HFF-Myc (cell line): ENCODE measurements around the gene ADGRG3.

Experiments used
- DNase-seq: peaks from one replicate; pipeline ENCODE4 v3.0.0-alpha.2; 2011; ENCODE audit warnings: low read depth; ENCODE audit errors: extremely low read depth
- H3K4me3 ChIP-seq: replicated peaks from 2 replicates; pipeline ENCODE4 v1.5.1; 2011; ENCODE audit warnings: low read depth, mild to moderate bottlenecking, control low read depth, low read length
- TF ChIP-seq, protein P1 (sequence below): IDR thresholded peaks from 2 replicates; pipeline ENCODE4 v1.5.1; 2012; ENCODE audit warnings: mild to moderate bottlenecking, low read depth, low read length, control low read depth; ENCODE audit errors: missing control alignments

Gene ADGRG3

DNA sequence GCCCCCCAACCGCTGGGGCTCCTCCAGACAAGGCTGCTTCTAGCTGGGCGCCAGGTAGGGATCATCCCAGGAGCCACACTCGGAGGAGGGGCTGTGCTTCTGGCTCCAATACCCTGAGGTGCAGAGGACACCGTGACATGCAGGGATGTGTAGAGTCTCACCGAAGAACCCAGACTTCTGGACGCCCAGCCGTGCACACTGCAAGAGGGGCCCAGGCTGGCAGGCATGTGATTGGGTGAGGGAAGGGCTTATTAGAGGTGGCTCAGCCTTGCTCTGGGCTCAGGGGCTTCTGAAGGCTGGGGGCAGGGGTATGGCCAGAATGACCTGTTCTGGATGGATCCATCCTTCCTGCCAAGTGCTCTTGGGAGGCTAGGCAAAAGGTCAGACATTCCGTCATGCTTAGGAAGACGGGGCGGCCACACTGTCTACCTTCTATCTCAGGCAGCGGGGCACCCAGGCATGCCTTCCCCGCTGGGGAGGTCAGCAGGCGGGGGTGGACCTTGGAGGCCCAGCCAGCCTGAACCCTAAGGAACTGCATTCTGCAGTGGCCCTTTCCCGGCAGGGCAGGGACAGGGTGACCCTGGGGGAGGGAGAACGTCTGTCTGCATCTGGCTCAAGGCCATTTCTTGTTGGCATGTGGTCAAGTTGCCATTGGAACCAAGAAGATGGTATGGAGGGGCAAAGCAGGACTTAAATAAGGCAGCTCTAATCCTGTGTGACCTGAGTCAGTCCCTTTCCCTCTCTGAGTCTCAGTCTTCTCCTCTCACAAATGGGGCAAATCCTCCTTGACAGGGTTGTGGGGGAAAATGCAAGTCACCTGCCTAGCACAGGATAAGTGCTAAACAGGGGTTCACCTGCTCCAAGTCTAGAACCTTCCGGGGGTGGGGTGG lies 45.5 kb upstream of the ADGRG3 start:
- no peak for DNase-seq
- TF ChIP-seq, protein P1, sequence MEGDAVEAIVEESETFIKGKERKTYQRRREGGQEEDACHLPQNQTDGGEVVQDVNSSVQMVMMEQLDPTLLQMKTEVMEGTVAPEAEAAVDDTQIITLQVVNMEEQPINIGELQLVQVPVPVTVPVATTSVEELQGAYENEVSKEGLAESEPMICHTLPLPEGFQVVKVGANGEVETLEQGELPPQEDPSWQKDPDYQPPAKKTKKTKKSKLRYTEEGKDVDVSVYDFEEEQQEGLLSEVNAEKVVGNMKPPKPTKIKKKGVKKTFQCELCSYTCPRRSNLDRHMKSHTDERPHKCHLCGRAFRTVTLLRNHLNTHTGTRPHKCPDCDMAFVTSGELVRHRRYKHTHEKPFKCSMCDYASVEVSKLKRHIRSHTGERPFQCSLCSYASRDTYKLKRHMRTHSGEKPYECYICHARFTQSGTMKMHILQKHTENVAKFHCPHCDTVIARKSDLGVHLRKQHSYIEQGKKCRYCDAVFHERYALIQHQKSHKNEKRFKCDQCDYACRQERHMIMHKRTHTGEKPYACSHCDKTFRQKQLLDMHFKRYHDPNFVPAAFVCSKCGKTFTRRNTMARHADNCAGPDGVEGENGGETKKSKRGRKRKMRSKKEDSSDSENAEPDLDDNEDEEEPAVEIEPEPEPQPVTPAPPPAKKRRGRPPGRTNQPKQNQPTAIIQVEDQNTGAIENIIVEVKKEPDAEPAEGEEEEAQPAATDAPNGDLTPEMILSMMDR = no peak
- no peak overlapping the region for H3K4me3 ChIP-seq

DNA sequence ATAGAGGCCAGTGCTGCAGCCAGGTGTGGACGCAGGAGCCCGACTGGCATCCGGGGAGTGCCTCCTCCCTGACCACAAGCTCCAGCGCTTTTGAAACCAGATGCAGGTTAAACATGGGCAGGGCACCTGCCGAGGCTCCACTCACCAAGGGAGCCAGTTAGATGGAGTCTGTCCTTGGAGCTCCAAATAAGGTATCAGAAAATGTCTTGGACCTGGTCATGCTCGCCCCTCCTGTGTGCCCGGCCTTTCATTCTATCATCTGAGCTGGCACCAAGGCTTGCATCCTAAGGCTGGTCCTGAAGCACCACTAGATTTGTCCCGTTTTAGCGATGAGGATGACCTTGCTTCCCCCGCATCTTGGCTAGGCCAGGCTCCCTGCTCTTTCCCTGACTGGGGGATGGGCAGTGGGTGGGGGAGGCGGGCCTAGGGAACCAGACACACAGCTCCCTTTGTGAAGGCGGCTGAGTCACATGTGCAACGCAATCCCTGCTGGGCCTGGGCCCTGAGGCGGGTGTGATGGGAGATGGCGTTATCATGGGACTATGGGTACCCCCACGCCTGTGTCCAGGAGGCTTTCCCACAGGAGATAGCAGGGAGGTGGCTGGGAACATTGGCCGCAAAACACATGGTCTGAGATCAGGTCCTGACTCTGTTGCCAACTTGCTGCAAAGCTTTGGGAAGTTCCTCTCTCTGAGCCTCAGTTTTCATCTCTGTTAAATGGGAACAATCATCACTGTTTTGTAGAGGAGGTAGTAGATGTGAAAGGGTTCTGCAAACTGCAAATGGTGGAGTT lies 44.7 kb upstream of the ADGRG3 start:
- DNase-seq = no peak
- TF ChIP-seq, protein P1 = no peak
- H3K4me3 ChIP-seq = no peak overlapping the region

DNA sequence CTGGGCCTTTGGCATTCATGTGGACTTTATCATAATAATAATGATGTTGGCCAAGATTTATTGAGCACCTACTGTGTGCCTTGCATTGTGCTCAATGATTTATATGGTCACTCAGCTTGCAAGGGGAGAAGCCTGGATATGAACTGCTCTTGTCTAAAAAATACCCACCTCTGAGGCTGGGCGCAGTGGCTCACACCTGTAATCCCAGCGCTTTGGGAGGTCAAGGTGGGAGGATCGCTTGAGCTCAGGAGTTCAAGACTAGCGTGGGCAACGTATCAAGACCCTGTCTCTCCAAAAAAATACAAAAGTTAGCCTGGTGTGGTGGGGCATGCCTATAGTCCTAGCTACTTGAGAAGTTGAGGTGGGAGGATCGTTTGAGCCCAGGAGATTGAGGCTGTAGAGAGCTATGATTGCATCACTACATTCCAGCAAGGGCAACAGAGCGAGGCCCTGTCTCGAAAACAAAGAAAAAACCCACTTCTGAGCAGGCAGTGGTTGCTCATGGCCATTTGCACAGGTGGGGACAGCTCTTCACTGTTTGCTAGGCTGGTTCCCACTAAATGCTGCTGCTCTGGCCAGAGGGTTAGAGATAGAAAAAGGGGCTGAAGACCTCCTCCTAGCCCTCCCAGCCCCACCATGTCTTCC lies 43.9 kb upstream of the ADGRG3 start:
- DNase-seq = no peak
- TF ChIP-seq, protein P1 = no peak
- no peak overlapping the region for H3K4me3 ChIP-seq

- TF ChIP-seq, protein P1 = no peak
- DNase-seq = no peak
Measured at GRCh38 chr16:57624806-57625500, 43.2 kb upstream of the ADGRG3 start.

DNA sequence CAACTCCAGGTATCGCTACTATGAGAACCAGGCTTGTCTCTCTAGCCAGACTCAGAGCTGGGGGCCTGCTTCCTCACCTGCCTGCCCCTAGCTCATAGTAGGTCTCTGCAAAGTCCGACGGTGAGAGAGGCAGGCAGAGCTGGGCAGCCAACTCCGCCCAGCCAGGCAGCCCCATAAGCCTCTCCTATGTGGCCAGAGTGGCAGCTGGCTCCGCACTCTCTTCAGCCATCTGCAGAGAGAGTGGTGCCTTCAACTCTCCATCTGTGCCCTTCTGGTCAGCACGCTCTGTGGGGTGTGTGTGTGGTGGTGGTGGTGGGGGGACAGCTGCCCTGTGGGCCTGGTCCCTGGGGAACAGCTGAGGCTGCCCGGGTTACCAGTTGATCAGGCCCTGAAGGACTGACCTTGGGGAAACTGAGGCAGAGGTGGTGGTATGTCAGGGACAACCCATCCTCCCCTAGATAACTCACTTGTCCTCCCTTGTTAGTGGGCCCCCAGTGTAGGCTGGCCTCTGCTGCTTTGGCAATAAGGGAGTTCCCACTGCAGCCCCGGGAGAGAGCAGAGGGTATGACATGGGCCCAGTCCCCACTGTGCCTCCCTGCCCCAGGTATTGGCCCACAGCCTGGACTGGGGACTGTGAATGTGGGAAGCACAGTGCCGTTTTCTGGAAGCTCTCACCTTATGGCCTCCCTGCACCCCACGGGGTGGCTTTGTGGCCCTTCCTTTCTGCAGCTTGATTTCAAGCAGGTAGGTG lies 41.5 kb upstream of the ADGRG3 start:
- no peak for DNase-seq

More at GRCh38 chr16:57624806-57625500, 43.2 kb upstream of the ADGRG3 start:
- no peak overlapping the region for H3K4me3 ChIP-seq

More for the DNA sequence above, 41.5 kb upstream of the ADGRG3 start:
- TF ChIP-seq, protein P1 = no peak
- no peak overlapping the region for H3K4me3 ChIP-seq
